ENCODE data around the gene ITGA4. TPM values are rescaled to one million over a fixed set of nuclear protein-coding genes. Genes with fewer than 3 reads are reported as not detected.
A peak's percentile ranks its signal among the peaks of the same experiment; 100 is the strongest.

The ITGA4 gene
- total and polyA plus RNA-seq, 8 donors, result 0.45 to 48.4 (median 8.5) TPM

GRCh38 chr2:181566334-181567032, 109.3 kb downstream of the ITGA4 start:
- no peak overlapping the region for H3K4me3 ChIP-seq
- WGBS, 5 donors, result 85 to 90% (median 86%) methylated on average over 6 of the region's 6 CpGs
- no peaks in the 10 kb centered on the region for H3K27me3 ChIP-seq
- TF ChIP-seq POLR2A (IDR thresholded peaks at IDR 0.05) (no peak), POLR2AphosphoS5 (IDR thresholded peaks at IDR 0.05) (no peak), CTCF (IDR thresholded peaks at IDR 0.05) (no peak), EP300 (IDR thresholded peaks at IDR 0.05) (no peak)
- intact Hi-C loops (cut with DNase I; ENCODE audit: low total_unique reads), result no loop called here
- H3K4me1 ChIP-seq, result no peaks in the 10 kb centered on the region
- H3K36me3 ChIP-seq, result no peaks in the 10 kb centered on the region
- H3K27ac ChIP-seq, result no peak overlapping the region
- DNase-seq, result no peak
- no peaks in the 10 kb centered on the region for H3K9me3 ChIP-seq

GRCh38 chr2:181570059-181570458, 112.9 kb downstream of the ITGA4 start:
- no peak overlapping the region for H3K4me3 ChIP-seq
- no peaks in the 10 kb centered on the region for H3K9me3 ChIP-seq
- TF ChIP-seq CTCF (IDR thresholded peaks at IDR 0.05), result no peak
- no peak for TF ChIP-seq EP300 (IDR thresholded peaks at IDR 0.05)
- no peak for TF ChIP-seq POLR2A (IDR thresholded peaks at IDR 0.05)
- no peak for TF ChIP-seq POLR2AphosphoS5 (IDR thresholded peaks at IDR 0.05)
- H3K27me3 ChIP-seq, result no peaks in the 10 kb centered on the region
- no peak for DNase-seq
- H3K36me3 ChIP-seq, result no peaks in the 10 kb centered on the region
- 54 to 77% (median 60%) methylated on average over 2 of the region's 2 CpGs for WGBS, 5 donors
- no peak overlapping the region for H3K27ac ChIP-seq
- intact Hi-C loops (cut with DNase I; ENCODE audit: low total_unique reads), result loop anchor here (10.0 kb wide), 1 partner anchor 145 kb away; no protein-coding TSS in a partner anchor
- no peaks in the 10 kb centered on the region for H3K4me1 ChIP-seq

- Histone ChIP-seq H3K9me3 (no peaks in the 10 kb centered on the region), H3K36me3 (no peaks in the 10 kb centered on the region), H3K4me3 (no peak overlapping the region), H3K27ac (no peak overlapping the region), H3K27me3 (no peaks in the 10 kb centered on the region), H3K4me1 (no peaks in the 10 kb centered on the region)
- WGBS, 5 donors, result 67 to 76% (median 76%) methylated on average over 4 of the region's 4 CpGs
- TF ChIP-seq CTCF (IDR thresholded peaks at IDR 0.05) (peak in 2 of 7 experiments; percentile 19 to 23), POLR2A (IDR thresholded peaks at IDR 0.05) (no peak), POLR2AphosphoS5 (IDR thresholded peaks at IDR 0.05) (no peak)
- intact Hi-C loops (cut with DNase I; ENCODE audit: low total_unique reads), result loop anchor here (10.0 kb wide), 1 partner anchor 144 kb away; no protein-coding TSS in a partner anchor
- DNase-seq, result no peak
Measured at GRCh38 chr2:181570833-181571661, 113.9 kb downstream of the ITGA4 start.

- H3K9me3 ChIP-seq, result no peaks in the 10 kb centered on the region
- intact Hi-C loops (cut with DNase I; ENCODE audit: low total_unique reads), result loop anchor here (10.0 kb wide), 1 partner anchor 142 kb away; no protein-coding TSS in a partner anchor
- H3K36me3 ChIP-seq, result no peaks in the 10 kb centered on the region
- DNase-seq, result peak in 1 of 2 donors; percentile 63
- H3K4me3 ChIP-seq, result no peak overlapping the region
- no peaks in the 10 kb centered on the region for H3K27me3 ChIP-seq
- H3K4me1 ChIP-seq, result no peaks in the 10 kb centered on the region
- WGBS, 5 donors, result 23 to 38% (median 31%) methylated on average over 4 of the region's 4 CpGs
- H3K27ac ChIP-seq, result no peak overlapping the region
- TF ChIP-seq CTCF (IDR thresholded peaks at IDR 0.05) (peak in 3 of 7 experiments; percentile 16 to 47 (median 38)), EP300 (IDR thresholded peaks at IDR 0.05) (no peak)
Measured at GRCh38 chr2:181573140-181573736, 116.1 kb downstream of the ITGA4 start.

All from stomach (tissue), 9 donors.